HEK293 (cell line): ENCODE data around the gene INHBB.

Experiments used
- ZNF202 ChIP-seq: fragments of 450-650 bp; formaldehyde crosslinking; IDR thresholded peaks from 2 replicates; pipeline ENCODE4 v1.5.1; 2016; ENCODE audit warnings: missing biosample characterization, missing genetic modification characterization, borderline replicate concordance
- ZNF416 ChIP-seq: fragments of 450-650 bp; formaldehyde crosslinking; IDR thresholded peaks from 2 replicates; pipeline ENCODE4 v1.5.1; 2016; ENCODE audit warnings: missing biosample characterization, missing genetic modification characterization
- TF ChIP-seq, protein P1 (sequence below): fragments of 450-650 bp; formaldehyde crosslinking; IDR thresholded peaks from 2 replicates; pipeline ENCODE4 v1.5.1; 2016; ENCODE audit warnings: missing biosample characterization, missing genetic modification characterization

DNA sequence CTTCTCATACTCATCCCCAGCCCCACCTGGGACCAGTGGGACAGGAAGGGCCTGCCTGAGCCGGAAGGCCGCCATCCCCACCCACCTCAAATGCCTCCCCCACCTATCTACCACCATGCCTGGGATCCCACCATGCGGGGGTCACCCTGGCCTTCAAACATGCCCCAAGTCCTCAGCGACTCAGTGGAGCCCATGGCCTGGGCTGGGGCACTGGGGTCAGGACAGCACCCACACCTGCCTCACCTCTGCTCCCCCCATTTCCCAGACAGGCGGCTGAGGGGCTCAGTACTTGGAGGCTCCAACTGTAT lies 7.6 kb downstream of the INHBB start:
- TF ChIP-seq, protein P1, sequence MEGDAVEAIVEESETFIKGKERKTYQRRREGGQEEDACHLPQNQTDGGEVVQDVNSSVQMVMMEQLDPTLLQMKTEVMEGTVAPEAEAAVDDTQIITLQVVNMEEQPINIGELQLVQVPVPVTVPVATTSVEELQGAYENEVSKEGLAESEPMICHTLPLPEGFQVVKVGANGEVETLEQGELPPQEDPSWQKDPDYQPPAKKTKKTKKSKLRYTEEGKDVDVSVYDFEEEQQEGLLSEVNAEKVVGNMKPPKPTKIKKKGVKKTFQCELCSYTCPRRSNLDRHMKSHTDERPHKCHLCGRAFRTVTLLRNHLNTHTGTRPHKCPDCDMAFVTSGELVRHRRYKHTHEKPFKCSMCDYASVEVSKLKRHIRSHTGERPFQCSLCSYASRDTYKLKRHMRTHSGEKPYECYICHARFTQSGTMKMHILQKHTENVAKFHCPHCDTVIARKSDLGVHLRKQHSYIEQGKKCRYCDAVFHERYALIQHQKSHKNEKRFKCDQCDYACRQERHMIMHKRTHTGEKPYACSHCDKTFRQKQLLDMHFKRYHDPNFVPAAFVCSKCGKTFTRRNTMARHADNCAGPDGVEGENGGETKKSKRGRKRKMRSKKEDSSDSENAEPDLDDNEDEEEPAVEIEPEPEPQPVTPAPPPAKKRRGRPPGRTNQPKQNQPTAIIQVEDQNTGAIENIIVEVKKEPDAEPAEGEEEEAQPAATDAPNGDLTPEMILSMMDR: no peak
- TF ChIP-seq ZNF416 (tag by site-specific recombination) (no peak), ZNF202 (tag by site-specific recombination) (no peak)
